ENCODE data around the gene LDB3.

Gene LDB3

DNA sequence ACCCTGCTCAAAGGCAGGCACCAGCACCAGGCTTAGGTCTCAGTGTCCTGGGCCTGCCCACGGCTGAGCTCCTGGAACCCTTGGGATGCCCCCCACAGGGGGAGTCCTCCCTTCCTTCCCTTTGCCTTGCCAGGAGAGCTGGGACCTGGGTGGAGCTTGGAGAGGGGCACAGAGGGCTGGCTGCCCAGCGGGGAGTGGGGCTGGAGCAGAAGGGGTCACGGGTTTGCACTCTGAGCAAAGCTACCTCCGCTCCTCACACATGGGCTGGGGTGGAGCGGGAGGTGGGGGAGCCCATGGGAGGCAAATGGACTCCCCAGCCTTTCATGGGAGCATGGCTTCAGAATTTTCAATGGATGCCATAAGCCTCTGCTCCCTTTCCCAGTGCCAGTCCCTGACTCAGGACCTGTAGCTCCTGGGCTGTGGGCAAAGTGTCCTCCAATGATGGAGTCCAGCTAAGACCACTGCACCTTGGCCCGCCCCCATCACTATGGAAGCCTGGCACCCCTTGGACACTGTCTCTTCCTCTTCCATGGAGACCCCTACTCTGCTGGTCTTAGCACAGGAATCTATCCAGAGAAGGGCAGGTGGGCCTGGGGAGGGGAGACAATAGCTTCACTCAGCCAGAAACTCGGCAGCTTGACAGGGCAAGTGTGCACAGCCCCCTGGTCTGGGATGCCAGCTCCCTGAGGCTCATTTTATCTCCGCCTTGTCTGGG, 39.9 kb downstream of the LDB3 start:
- no peak for DNase-seq

DNA sequence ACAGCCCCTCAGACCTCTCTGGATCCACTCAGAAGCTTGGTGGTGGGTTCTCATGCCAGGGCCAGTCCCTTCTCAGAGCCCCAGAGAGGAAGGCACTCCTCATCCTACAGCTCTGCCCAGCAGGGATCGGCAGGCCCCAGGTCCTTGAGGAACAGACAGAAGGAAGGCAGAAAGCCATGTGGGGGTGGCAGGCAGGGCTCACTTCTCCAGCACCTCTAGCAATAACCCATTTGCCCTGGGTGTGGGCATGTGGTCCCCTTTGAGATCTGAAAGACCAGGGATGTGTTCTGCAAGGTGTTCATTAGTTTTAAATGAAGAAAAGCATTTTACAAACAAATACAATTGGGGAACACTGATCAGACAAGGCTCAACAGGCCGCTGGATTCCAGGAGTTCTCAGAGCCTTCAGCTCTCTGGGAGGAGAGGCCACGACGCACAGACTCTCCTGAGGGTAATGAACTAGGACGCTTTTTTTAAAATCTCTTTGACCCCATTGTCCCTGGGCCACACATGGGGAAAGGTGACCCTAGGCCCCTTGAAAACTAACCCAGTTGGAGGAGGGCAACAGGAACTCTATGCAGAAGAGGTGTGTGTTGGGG, 40.6 kb downstream of the LDB3 start:
- no peak for DNase-seq

DNA sequence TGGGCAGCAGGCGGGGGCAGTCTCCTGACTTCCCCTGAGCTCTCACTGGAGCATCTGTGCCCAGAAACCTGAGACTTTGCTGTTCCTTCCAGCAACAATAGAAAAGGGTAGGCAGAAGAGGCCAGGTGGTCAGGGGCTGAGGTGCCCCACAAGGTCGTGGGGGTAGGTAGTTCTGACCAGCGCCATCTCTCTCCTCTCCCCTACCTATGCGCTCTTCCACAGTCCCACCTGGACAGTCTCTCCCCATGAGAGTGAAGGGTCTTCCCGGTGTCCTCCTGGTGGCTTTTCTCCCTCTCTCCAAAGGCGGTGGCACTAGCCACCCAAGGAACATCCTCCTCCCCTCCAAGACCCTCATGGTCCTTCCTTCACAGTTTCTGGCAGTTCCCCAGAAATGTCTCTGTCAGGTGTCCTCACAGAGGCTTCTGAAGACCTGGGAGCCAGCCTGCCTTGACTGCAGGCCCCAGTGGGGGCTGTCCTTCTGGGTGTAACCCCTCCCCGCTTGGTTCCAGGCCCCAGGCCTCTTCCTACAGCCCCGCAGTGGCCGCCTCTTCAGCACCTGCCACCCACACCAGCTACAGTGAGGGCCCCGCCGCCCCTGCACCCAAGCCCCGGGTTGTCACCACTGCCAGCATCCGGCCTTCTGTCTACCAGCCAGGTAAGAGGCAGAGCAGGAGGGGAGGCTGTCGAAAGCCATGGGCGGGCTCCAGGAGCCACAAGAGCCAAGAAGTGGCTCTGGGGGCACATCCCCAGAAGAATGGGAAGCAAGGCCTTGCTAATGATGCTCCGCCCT, 41.3 kb downstream of the LDB3 start:
- DNase-seq, result no peak

DNA sequence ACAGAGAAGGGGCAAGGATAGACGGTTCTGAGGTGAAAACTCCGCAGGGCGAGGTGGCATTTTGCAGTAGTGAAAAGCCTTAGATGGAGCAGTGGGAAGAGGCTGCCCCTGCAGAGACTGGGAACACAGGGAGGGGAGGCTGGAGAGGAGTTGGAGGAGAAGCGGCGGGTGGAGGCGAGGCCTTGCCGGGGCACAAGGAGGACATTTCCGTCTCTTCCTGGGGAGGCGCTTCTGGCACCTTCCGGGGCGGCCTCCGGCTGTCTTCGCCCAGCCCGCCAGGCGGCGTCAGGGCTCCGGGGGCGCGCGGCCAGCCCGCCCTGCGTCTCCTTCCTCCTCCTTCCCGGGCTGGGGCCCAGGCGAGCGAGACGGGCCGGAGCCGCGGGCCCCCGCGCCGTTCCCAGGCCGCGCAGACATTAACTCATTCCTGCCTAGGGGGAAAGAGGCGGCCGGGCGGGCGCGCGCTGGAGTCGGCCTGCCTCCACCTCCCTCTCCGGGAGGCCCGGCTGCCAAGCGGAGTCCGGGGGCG, 42.7 kb downstream of the LDB3 start:
- peak; percentile 84 for DNase-seq

DNA sequence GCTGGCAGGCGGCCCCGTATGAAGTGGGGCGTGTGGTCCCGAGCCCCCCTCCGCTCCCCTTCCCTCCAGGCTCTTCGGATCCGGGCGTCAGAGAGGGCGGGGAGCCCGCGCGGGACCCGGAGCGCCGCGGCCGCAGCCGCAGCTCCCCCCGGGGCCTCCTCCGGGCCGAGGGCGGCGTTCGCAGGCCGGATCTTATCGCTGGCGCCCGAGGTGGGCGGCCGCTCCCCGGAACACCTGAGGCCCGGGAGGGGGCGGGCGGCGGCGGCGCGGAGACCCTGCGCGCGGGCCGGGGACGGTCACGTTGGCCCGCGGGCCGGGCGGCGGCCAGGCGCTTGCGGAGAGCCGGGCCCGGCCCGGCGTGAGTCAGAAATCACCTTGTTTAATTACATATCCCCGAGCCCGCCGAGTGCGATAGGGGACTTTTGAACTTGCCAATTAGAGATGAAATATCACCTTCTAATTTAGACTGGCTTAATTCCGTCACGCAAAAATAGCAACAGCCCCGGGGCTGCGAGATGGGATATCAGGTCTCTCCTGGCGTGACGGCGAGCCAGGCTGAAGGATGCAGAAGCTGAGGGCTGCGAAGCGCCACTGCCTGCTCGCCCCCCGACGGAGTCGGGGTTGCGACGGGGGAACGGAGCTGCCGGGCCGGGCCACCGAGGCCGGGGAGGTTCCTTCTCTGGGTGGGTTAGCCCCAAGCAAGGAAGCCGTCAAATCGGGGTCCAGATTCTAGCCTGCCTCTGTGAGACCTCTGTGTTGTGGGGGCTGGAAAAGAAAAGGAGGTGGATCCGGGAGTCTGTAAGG, 43.4 kb downstream of the LDB3 start:
- DNase-seq, result peak; percentile 42

DNA sequence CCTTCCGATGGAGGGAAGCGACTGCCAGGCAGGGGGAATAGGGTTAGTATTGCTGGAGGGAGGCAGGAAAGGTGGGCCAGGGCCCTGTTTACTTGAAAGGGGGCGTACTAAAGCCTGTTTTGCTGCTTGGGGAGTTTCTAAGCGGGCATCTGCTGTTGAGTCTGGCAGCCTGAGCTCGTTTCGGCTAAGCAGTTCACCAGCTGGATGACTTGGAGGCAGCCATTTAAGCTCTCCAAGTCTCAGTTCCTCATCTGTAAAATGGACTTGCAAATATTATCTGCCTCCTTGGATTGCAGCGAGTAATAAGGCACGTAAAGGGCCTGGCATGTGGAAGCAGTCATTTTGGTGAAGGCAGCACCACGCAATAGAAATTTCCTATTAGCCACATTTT, 44.0 kb downstream of the LDB3 start:
- DNase-seq, result no peak

DNA sequence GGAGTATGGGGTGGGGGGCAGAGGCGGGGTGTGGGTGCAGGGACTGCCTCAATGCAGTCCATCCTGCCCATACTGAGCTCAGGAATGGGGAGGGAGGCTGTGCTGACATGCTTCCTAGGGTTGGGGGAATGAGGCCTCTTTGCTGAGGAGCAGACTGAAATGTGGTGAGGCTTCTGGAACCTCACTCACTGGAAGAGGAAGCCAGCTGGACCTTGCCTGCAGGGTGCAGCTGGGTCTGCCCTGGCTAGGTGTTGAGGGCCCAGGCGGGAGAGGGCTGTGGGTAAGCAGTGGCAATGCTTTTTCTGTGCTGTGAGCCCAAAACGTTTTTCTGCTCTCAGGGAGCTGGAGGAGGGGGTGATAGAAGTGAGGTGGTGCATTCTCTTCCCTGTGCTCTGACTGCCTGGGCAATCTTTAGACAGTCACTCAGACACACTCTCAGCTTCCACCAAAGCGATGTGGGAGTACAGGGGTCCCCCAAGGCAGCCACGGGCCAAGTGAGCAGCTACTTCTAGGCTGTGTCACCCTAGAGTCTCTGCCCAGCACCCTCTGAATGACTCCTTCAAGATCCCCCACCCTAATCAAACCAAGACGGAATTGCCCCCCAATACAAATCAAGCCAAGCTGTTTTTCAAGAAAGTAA, 47.0 kb downstream of the LDB3 start:
- DNase-seq, result no peak

DNA sequence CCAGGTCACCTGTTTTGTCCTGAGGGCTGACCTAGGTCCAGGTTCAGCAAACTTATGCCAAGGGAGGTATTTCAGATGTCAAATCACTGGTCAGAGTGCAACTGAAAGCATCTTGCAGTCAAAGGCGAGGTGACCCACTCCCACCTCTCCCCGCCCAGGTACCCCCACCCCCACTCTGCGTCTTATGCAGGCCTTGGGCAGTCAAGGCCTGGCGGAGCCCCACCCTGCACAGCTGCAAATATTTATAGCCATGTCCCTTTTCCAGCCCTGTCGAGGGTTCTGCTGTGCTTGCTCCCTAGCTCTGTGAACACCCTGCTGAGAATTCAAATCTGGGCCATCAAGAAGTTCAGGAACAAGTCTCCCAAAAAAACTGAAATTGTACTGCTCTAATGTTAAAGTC, 47.5 kb downstream of the LDB3 start:
- no peak for DNase-seq

DNA sequence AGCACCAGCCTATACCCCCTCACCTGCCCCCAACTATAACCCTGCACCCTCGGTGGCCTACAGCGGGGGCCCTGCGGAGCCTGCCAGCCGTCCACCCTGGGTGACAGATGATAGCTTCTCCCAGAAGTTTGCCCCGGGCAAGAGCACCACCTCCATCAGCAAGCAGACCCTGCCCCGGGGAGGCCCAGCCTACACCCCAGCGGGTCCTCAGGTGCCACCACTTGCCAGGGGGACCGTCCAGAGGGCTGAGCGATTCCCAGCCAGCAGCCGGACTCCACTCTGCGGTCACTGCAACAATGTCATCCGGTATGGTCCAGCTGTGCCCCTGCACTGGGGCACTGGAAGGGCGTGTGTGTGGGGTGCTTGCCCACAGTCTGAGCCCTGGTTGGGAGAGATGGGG, 48.2 kb downstream of the LDB3 start:
- DNase-seq, result no peak

DNA sequence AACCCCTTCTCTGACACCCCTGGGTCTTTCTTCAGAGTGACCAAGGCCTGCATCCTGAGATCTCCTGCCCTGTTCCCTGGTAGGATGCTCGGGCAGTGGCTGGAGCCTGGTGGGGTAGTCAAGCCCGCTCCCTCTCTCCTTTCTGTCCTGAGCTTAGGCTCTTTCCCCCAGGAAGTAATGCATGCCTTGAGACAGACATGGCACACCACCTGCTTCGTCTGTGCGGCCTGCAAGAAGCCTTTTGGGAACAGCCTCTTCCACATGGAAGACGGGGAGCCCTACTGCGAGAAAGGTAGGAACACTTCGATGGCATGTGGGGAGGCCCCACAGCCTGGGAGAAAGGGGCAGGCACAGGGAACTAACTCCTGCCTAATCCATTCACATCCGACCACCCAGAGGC, 50.2 kb downstream of the LDB3 start:
- DNase-seq, result no peak

DNA sequence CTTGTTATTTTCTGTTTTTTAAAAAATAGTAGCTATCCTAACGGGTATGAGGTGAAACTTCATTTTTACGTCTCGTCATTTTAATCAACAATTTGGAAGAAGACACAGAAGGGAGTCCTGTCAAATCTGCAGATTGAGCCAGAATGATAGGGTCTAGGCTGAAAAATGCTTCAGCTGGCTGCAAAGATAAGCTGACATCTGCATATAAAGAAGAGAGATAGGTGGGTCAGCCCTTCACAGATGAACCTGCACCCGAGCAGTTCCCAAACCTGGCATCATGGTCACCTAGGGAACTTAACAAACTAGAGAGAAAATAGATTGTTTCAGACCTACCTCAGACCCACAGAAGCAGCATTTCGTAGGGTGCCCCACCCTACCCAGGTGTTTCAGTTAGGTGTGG, 52.9 kb downstream of the LDB3 start:
- no peak for DNase-seq

DNA sequence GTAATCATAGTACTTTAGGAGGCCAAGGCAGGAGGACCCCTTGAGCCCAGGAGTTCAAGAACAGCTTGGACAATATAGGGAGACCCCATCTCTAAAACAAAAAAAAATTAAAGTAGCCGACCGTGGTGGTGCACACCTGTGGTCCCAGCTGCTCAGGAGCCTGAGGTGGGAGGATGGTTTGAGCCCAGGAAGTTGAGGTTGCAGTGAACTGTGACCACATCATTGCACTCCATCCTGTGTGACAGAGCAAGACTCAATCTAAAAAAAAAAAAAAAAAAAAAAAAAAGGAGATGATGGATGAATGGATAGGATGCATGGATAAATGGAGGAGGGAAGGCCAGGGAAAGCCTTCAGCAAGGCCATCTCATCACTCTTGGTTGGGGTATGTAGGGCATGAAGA, 54.7 kb downstream of the LDB3 start:
- DNase-seq, result no peak

DNA sequence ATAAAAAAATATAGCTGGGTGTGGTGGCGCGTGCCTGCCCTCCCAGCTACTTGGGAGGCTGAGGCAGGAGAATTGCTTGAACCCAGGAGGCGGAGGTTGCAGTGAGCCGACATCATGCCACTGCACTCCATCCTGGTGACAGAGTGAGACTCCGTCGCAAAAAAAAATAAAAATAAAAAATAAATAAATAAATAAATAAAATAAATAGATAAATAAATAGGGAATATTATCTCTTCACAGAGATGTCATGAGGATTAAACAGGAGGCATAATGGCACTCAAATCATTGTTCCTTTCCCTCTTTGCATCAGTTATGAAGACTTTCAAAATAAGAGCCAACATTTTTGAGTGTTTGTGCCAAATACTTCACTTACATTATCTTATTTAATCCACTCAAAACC, 56.1 kb downstream of the LDB3 start:
- DNase-seq, result no peak

DNA sequence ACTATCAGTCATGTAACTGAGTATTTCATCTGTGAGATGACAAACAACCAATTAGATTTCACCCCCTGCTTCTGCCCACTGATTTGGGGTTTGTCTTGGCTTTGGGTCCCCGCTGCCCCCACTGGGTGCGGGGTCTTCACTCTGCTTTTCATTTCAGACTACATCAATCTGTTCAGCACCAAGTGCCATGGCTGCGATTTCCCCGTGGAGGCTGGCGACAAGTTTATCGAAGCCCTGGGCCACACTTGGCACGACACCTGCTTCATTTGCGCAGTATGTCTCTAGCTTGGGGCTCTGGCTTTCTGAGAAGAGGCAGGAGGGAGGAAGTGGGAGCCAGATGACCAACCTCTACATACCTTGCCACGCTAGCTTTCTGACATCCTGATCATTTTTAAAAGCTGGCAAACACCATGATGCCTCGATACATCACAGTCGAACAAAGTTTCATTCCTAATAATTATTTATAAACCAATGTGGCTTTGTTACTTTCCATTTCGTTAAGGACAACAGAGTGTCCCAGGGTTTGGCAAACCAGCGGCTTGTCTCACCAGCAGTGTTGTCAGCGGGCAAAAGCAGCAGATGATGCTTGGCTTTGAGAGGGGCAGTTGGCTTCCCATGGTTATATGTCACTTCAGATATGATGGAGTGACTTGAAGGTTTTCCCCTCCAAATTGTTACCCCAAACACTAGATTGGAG, 57.8 kb downstream of the LDB3 start:
- DNase-seq, result no peak

DNA sequence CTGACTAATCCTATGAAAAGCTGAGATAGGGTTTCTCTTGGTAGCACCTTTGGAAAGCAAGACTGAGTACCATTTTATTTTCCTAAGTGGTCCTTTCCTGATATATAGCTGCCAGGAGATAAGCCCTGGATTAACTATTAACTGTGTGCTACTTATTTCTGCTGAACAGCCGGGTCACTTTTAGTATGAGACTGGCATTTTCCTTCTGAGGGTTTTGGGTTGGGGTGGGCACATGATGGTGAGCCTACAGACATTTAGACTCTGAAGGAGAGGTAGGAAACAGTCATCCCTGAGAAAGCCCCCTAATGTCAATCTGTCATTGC, 58.3 kb downstream of the LDB3 start:
- no peak for DNase-seq

DNA sequence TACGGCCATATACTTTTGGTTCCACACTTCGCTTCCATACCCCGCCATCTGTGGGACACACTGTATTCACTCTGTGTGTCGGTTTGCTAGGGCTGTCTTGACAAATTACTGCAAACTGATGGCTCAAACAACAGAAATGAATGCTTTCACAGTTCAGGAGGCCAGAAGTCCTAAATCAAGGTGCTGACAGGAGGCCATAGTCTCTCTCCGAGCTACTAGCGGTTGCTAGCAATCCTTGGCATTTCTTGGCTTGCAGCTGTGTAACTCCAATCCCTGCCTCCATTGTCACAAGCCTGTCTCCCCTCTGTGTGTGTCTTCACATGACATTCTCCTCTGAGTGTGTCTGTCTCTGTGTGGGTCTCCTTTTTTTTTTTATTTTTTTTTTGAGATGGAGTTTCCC, 59.2 kb downstream of the LDB3 start:
- no peak for DNase-seq

DNA sequence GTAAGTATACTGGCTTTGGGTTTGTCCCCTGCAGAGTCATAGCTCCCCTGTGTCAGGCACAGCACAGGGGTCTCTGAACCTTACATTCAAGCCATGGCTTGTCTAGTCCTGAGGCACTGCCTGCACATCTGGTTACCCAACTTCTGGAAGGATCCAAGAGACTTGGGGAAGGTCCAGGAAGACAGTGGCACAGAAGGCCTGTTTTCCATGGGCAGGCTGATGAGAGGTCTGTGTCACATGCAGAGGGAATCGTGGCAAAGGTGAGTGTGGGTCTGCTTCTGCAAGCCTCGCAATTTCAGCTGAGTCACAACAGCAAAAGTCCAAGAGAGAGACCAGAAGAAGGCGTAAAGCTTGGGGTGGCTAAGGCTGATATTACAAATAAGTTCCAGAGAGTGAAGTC, 59.7 kb downstream of the LDB3 start:
- DNase-seq, result no peak

DNA sequence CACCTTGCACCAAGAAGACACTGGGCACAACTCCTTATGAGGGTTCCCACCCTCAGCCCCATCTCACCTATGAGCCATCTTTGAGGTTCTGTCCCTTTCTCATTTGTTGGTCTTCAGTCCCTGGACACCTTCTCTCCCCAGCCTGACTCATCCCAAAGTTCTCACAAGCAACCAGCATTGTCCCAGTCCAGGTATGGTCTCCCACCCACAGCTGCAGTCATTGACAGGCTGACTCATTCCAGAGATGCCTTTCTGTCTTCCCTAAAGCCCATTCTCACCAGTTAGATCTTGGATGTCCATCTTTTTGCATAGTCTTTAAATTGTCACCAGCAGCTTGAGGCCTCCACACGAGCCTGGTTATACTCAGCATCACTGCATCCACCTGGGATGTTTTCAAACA, 61.4 kb downstream of the LDB3 start:
- DNase-seq, result no peak

DNA sequence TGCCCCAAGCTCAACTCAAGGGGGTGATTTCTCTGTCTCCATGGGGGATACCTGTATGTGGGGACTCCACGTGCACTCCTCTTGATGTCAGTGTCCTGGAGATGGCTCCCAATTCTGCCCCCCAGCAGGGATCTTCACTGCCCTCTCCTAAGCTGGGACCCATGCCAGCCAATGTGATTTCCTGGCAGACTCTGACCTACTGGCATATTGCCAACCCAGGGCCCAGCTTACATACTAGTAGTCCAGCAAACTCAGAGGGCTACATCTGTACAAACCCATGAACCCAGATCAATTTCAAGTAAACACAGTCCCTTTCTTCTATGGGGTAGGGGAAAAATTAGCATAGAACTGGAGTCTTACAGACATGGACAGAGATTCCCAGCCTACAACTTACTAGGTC, 61.9 kb downstream of the LDB3 start:
- DNase-seq, result no peak

DNA sequence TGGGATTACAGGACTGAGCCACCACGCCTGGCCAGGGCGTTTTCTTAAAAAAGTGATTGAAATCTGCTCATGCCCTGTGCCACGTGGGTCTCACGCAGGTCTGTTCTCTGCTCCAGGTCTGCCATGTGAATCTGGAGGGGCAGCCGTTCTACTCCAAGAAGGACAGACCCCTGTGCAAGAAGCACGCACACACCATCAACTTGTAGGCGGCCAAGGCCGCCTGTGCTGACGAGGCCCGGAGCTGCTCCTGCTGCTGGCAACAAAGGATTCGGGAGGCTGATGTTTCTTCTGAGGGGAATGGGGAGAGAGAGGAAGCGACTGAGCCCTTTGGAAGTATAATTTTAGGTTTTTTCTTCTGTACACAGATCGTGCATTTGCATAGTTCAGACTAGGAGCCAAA, 64.5 kb downstream of the LDB3 start:
- no peak for DNase-seq

DNA sequence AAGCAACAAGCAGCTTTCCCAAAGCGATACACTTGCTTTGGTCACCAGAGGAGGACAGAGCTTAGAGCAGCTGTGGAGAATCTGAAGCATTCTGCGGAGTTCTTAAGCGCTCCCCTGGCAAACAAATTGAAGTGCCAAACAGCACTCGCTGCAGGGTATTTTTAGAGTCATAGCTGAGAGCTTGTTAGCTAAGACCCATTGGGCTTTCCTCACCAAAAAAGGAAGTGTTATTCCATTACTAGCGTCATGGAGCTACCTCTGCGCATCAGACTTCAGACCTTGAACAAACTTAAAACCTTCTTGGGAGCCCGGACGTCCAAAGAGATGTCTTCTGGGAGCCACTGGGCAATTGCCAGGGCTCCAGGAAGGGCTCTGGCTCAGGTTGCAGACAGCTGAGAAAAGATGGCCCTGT, 65.0 kb downstream of the LDB3 start:
- no peak for DNase-seq

All from CD4-positive, alpha-beta T cell treated with Interleukin-4 for 4 hours (primary cell).